Bronchial epithelial cell (primary cell): ENCODE measurements around the gene RETREG3. TPM values are rescaled to one million over a fixed set of nuclear protein-coding genes. Genes with fewer than 3 reads are reported as not detected.
A peak's percentile ranks its signal among the peaks of the same experiment; 100 is the strongest.
"Not testable (repeated sequence)": the region's sequence is repeated elsewhere in the genome, so short reads cannot be mapped to it uniquely, and the experiment has no call there.

Experiments used
- DNase-seq: peaks from one replicate; pipeline ENCODE4 v3.0.0-alpha.2; 2010; ENCODE audit warnings: low read depth
- FAIRE-seq: peaks from 2 replicates; lab custom pipeline; 2011; peaks lifted over from hg19 to GRCh38; lab: Jason Lieb, UNC
- H3K27me3 ChIP-seq: 2 replicates; pipeline ENCODE4 v1.5.1; 2011; ENCODE audit warnings: low read length; ENCODE audit not compliant: control insufficient read depth, insufficient read depth
- H3K36me3 ChIP-seq: 2 replicates; pipeline ENCODE4 v1.5.1; 2011; ENCODE audit warnings: low read length; ENCODE audit not compliant: control insufficient read depth, insufficient read depth
- H3K4me3 ChIP-seq: 2 replicates; pipeline ENCODE4 v1.5.1; 2011; ENCODE audit warnings: mild to moderate bottlenecking, low read depth, low read length, control low read depth
- total RNA-seq: library from RNA; depleted of rRNA; stranded (reverse); fragments of >200 nt; gene quantifications from 2 replicates; pipeline ENCODE4 v1.2.1, GENCODE V29; 2014
- TF ChIP-seq, protein P1 (sequence below): IDR thresholded peaks from 2 replicates; pipeline ENCODE4 v1.5.1; 2011; ENCODE audit warnings: mild to moderate bottlenecking, moderate library complexity, low read length, control low read depth, inconsistent platforms; ENCODE audit not compliant: insufficient read depth, severe bottlenecking

RETREG3 gene
- total RNA-seq, 1 donor from 2014 or later: 66.1 TPM

DNA sequence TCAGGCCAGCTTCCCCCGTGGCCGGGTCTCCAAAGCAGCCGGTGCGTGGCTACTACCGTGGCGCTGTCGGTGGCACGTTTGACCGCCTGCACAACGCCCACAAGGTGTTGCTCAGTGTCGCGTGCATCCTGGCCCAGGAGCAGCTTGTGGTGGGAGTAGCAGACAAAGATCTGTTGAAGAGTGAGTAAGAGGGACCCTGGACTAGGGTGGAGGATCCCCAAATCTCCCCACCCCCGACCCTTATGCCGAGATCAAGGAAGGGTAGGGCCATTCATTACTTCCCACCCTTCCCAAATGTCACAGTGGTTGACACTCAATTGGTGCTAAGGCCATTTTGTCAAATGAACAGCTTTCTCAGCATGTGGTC, 46.0 kb downstream of the RETREG3 start:
- FAIRE-seq (no peak), DNase-seq (no peak)
- H3K36me3 ChIP-seq: peaks cover 26% of the 10 kb centered on the region
- peak overlapping the region; percentile 95 for H3K4me3 ChIP-seq
- no peaks in the 10 kb centered on the region for H3K27me3 ChIP-seq
- TF ChIP-seq, protein P1, sequence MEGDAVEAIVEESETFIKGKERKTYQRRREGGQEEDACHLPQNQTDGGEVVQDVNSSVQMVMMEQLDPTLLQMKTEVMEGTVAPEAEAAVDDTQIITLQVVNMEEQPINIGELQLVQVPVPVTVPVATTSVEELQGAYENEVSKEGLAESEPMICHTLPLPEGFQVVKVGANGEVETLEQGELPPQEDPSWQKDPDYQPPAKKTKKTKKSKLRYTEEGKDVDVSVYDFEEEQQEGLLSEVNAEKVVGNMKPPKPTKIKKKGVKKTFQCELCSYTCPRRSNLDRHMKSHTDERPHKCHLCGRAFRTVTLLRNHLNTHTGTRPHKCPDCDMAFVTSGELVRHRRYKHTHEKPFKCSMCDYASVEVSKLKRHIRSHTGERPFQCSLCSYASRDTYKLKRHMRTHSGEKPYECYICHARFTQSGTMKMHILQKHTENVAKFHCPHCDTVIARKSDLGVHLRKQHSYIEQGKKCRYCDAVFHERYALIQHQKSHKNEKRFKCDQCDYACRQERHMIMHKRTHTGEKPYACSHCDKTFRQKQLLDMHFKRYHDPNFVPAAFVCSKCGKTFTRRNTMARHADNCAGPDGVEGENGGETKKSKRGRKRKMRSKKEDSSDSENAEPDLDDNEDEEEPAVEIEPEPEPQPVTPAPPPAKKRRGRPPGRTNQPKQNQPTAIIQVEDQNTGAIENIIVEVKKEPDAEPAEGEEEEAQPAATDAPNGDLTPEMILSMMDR: no peak

DNA sequence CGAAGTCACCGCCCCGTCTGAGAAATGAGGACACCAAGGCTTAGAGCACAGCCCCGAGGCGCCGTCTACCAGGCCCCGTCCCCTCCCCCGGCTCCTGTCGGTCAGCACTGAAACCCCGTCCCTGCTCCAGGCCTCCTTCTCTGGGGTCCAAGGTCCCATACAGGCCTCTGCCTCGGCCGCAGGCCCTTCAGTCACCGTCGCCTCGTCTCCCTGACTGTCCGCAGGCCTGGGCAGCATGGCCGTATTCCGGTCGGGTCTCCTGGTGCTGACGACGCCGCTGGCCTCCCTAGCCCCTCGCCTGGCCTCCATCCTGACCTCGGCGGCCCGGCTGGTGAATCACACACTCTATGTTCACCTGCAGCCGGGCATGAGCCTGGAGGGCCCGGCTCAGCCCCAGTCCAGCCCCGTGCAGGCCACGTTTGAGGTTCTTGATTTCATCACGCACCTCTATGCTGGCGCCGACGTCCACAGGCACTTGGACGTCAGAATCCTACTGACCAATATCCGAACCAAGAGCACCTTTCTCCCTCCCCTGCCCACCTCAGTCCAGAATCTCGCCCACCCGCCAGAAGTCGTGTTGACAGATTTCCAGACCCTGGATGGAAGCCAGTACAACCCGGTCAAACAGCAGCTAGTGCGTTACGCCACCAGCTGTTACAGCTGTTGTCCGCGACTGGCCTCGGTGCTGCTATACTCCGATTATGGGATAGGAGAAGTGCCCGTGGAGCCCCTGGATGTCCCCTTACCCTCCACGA, 46.6 kb downstream of the RETREG3 start:
- TF ChIP-seq, protein P1: no peak
- DNase-seq (no peak), FAIRE-seq (no peak)
- Histone ChIP-seq H3K27me3 (no peaks in the 10 kb centered on the region), H3K36me3 (peaks cover 26% of the 10 kb centered on the region), H3K4me3 (peak overlapping the region; percentile 95)

DNA sequence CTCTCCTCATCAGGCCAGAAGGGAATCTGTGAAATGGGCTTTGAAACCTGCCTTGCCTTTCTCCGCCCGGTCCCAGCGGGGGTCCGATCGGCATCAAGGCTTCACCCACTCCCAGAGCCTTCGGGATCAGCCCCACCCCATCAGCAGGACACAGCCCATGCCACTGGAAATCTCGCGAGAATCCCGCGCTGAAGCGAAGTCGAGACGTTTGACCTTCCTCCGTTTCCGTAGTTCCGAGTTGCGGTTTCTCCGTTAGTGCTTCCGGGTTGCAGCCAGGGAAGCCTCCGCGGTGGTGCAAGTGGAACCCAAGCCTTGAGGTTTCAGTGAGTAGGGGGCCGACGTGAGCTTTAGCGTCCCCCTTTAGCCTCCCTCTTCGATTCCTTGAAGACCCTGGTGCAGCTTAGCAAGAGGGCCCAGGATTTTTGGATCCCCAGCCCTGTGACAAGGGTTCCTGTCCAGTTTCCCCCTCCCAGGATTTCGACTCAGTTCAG, 47.2 kb downstream of the RETREG3 start, which contains the start of gene COASY:
Gene COASY, plus strand, starts transcription at position 252 of the 491 bp plus-strand sequence. CDS start 475 bp downstream, outside the sequence.
- TF ChIP-seq, protein P1: no peak
- peaks cover 26% of the 10 kb centered on the region for H3K36me3 ChIP-seq
- no peaks in the 10 kb centered on the region for H3K27me3 ChIP-seq
- peak; percentile 40 for FAIRE-seq
- H3K4me3 ChIP-seq: peak within 1 kb of the TSS; percentile 95
- peak; percentile 91 for DNase-seq

DNA sequence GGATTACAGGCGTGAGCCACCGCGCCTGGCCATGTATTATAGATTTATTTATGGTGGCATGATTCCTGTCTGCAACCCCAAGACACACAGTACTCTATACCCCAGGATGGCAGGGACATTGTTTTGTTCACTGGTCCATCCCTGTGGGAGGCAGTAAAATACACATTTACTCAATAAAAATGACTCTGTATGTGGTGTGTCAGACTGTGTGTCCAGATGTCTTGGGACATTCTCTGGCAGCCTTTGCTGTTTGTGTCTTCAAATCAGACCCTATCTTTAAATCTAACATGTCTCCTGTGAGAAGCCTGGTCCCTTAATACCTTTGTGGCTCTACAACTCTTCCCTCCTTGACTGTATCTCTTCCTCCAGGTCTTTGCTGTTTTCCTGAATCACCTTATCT, 48.9 kb downstream of the RETREG3 start:
- no peak for DNase-seq
- no peak for FAIRE-seq
- Histone ChIP-seq H3K27me3 (no peaks in the 10 kb centered on the region), H3K4me3 (no peak overlapping the region), H3K36me3 (peaks cover 20% of the 10 kb centered on the region)
- TF ChIP-seq, protein P1: no peak

DNA sequence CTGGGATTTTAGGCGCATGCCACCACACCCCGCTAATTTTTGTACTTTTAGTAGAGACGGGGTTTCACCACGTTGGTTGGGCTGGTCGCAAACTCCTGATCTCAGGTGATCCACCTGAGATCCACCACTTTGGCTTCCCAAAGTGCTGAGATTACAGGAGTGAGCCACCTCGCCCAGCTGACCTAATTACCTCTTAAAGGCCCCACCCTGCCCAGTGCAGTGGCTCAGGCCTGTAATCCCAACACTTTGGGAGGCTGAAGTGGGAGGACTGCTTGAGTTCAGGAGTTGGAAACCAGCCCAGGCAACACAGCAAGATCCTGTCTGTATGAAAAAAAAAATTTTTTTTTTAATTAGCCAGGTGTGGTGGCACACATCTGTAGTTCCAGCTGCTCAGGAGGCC, 50.1 kb downstream of the RETREG3 start:
- FAIRE-seq (no peak), DNase-seq (peak; percentile 20)
- no peak overlapping the region for H3K4me3 ChIP-seq
- TF ChIP-seq, protein P1: no peak
- no peaks in the 10 kb centered on the region for H3K27me3 ChIP-seq
- H3K36me3 ChIP-seq: peaks cover 9% of the 10 kb centered on the region

DNA sequence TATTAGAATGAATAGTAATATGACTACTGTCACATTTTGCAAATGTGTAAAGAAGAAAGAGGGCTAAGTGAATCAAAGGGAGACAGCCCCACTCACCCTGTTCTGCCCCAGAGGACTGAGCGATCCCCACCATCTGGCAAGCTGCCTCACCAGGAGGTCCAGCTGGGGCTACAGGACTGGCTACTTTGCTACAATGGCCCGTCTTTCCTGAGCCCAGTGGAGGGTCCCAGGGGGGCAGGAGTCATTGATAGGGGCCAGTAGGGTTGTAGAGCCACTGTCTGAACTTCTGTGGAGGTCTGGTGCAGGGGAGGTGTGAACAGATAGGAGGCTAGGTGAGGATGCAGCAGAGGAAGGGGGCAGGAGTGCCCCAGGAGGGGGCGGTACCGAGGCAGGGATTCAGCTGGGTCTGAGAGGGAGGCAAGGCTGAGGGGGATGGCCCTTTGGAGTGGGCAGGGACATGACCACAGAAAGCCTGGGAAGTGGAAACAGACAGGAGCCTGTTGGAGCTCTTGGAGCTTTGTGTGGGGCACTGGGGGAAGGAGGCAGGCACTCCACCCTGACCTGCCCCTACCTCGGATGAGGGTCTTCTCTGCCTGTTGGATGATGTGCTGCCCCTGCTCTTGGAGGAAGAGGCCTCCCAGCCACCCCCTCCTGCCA, 53.1 kb downstream of the RETREG3 start:
- FAIRE-seq: peak; percentile 23

More for the DNA sequence above, 53.1 kb downstream of the RETREG3 start:
- DNase-seq, H3K36me3 ChIP-seq, H3K4me3 ChIP-seq, H3K27me3 ChIP-seq: not testable (repeated sequence)
